NCI-H446 (cell line): ENCODE data around the gene DNAJB8.

Experiments
- DNase-seq, 2 experiments: peaks; one replicate each; lab custom pipeline; 2025; lab: John Stamatoyannopoulos, UW

DNAJB8 gene

GRCh38 chr3:128445357-128445756 is 21.3 kb downstream of the DNAJB8 start:
- no peak for DNase-seq

- no peak for DNase-seq
Observed at GRCh38 chr3:128443771-128444170, 22.9 kb downstream of the DNAJB8 start.

- no peak for DNase-seq
Observed at GRCh38 chr3:128442949-128443348, 23.7 kb downstream of the DNAJB8 start.

- no peak for DNase-seq
Observed at GRCh38 chr3:128442070-128442469, 24.6 kb downstream of the DNAJB8 start.

GRCh38 chr3:128439226-128439625 is 27.5 kb downstream of the DNAJB8 start:
- no peak for DNase-seq

GRCh38 chr3:128438488-128439072 is 28.1 kb downstream of the DNAJB8 start:
- no peak for DNase-seq

- DNase-seq = no peak
Observed at GRCh38 chr3:128436214-128436613, 30.5 kb downstream of the DNAJB8 start.

- DNase-seq = no peak
Observed at GRCh38 chr3:128435561-128435960, 31.1 kb downstream of the DNAJB8 start.

- DNase-seq = no peak
Observed at GRCh38 chr3:128435058-128435457, 31.6 kb downstream of the DNAJB8 start.

- DNase-seq = no peak
Observed at GRCh38 chr3:128434524-128434923, 32.2 kb downstream of the DNAJB8 start.

GRCh38 chr3:128433837-128434165 is 32.9 kb downstream of the DNAJB8 start:
- no peak for DNase-seq

- DNase-seq = no peak
Observed at GRCh38 chr3:128432971-128433836, 33.5 kb downstream of the DNAJB8 start.

GRCh38 chr3:128432301-128432970 is 34.3 kb downstream of the DNAJB8 start:
- DNase-seq = no peak

GRCh38 chr3:128431803-128432300 is 34.8 kb downstream of the DNAJB8 start:
- DNase-seq = no peak

GRCh38 chr3:128430731-128431130 is 36.0 kb downstream of the DNAJB8 start:
- DNase-seq = no peak

- no peak for DNase-seq
Observed at GRCh38 chr3:128430301-128430700, 36.4 kb downstream of the DNAJB8 start.

GRCh38 chr3:128429751-128430150 is 36.9 kb downstream of the DNAJB8 start:
- no peak for DNase-seq

- DNase-seq = no peak
Observed at GRCh38 chr3:128429275-128429674, 37.4 kb downstream of the DNAJB8 start.

- DNase-seq = no peak
Observed at GRCh38 chr3:128427872-128428822, 38.5 kb downstream of the DNAJB8 start.

- no peak for DNase-seq
Observed at GRCh38 chr3:128427175-128427857, 39.4 kb downstream of the DNAJB8 start.
